SU-DHL-6 (cell line): ENCODE measurements around the gene FHOD3.

Experiments
- H2AFZ ChIP-seq: fragments of 200-600 bp; sonication (generic); 2 replicates; pipeline ENCODE4 v1.6.1; 2014; ENCODE audit warnings: low read depth, mild to moderate bottlenecking, moderate library complexity, mixed read lengths, antibody characterized with exemption, low read length; ENCODE audit not compliant: severe bottlenecking
- H3F3A ChIP-seq: fragments of 200-600 bp; shearing (Covaris generic); 2 replicates; pipeline ENCODE4 v1.6.0; 2016; ENCODE audit warnings: antibody characterized with exemption, mild to moderate bottlenecking; ENCODE audit not compliant: insufficient read depth
- H3K27ac ChIP-seq: fragments of 200-600 bp; sonication (generic); 2 replicates; pipeline ENCODE4 v1.5.1; 2016; ENCODE audit warnings: low read depth, mild to moderate bottlenecking, low read length, moderate library complexity, mixed read lengths
- H3K27me3 ChIP-seq: fragments of 200-600 bp; sonication (generic), shearing (Covaris generic); 2 replicates; pipeline ENCODE4 v1.6.0; 2014; ENCODE audit warnings: mild to moderate bottlenecking, low read length
- H3K36me3 ChIP-seq: fragments of 200-600 bp; sonication (generic); 2 replicates; pipeline ENCODE4 v1.6.1; 2014; ENCODE audit warnings: mild to moderate bottlenecking, low read length, mixed read lengths
- H3K4me2 ChIP-seq: fragments of 300-600, 200-600 bp; shearing (Covaris generic), sonication (generic); 2 replicates; pipeline ENCODE4 v1.6.0; 2014; ENCODE audit warnings: low read length, low read depth, mild to moderate bottlenecking; ENCODE audit not compliant: poor library complexity, severe bottlenecking
- H3K4me3 ChIP-seq: fragments of 200-600 bp; sonication (generic); 2 replicates; pipeline ENCODE4 v1.5.1; 2014; ENCODE audit warnings: antibody characterized with exemption, low read length, mild to moderate bottlenecking, mixed read lengths; ENCODE audit not compliant: insufficient read depth, poor library complexity, severe bottlenecking
- H3K79me2 ChIP-seq: fragments of 200-600 bp; sonication (generic); 2 replicates; pipeline ENCODE4 v1.6.1; 2014; ENCODE audit warnings: mild to moderate bottlenecking, low read length, moderate library complexity; ENCODE audit not compliant: insufficient read depth
- H3K9ac ChIP-seq: fragments of 200-600 bp; sonication (generic); 2 replicates; pipeline ENCODE4 v1.7.0; 2014; ENCODE audit warnings: mild to moderate bottlenecking, low read length
- H3K9me2 ChIP-seq: fragments of 200-600 bp; sonication (generic); replicated peaks from 2 replicates; pipeline ENCODE4 v1.6.1; 2014; ENCODE audit warnings: low read length; ENCODE audit not compliant: insufficient read depth
- H3K9me3 ChIP-seq: fragments of 200-600 bp; sonication (generic); 2 replicates; pipeline ENCODE4 v1.6.1; 2014; ENCODE audit warnings: low read length, mixed read lengths; ENCODE audit not compliant: insufficient read depth
- H4K20me1 ChIP-seq: fragments of 200-600 bp; sonication (generic); 2 replicates; pipeline ENCODE4 v1.6.1; 2014; ENCODE audit warnings: low read depth, mild to moderate bottlenecking, antibody characterized with exemption, low read length, moderate library complexity, mixed read lengths
- CTCF ChIP-seq: fragments of 200-600 bp; sonication (generic); IDR thresholded peaks from one replicate; pipeline ENCODE4 v1.5.1; 2017; ENCODE audit warnings: antibody characterized with exemption, mild to moderate bottlenecking, low read length, moderate library complexity; ENCODE audit not compliant: insufficient read depth, poor library complexity, severe bottlenecking
- EZH2phosphoT487 ChIP-seq: fragments of 200-600 bp; sonication (generic), shearing (Covaris generic); conservative IDR thresholded peaks from 2 replicates; pipeline ENCODE4 v1.6.1; 2018; ENCODE audit warnings: mild to moderate bottlenecking, antibody characterized with exemption, low read length, moderate library complexity, mixed read lengths

Gene FHOD3

DNA sequence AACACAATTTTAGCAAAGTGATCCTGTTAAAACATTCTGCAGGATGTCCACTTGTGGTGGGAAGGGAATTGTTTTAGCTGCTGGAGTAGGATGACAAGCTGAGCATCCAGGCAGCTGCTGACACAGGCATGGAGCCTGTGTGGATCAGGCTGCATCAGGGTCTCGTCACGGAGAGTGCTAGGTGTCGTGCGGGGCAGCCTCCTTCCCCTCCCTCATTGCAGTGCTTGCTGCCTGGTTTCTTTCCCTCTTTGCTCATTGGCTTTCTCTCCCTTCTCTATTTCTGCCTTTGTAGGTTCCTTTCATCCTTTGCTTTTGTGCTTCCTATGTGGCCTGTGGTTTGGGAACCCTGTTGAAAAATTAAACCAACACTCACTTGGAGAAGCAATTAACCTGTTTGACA lies 358.4 kb downstream of the FHOD3 start:
- Histone ChIP-seq H3K4me3 (no peak overlapping the region), H3K9me3 (no peaks in the 10 kb centered on the region), H3K79me2 (no peaks in the 10 kb centered on the region), H3K27ac (no peak overlapping the region), H3K9me2 (no peaks in the 10 kb centered on the region), H4K20me1 (no peaks in the 10 kb centered on the region), H3K9ac (no peak overlapping the region), H3F3A (no peaks in the 10 kb centered on the region), H2AFZ (no peak overlapping the region), H3K4me2 (no peak overlapping the region), H3K36me3 (no peaks in the 10 kb centered on the region), H3K27me3 (no peaks in the 10 kb centered on the region)
- TF ChIP-seq EZH2phosphoT487 (no peak), CTCF (no peak)

DNA sequence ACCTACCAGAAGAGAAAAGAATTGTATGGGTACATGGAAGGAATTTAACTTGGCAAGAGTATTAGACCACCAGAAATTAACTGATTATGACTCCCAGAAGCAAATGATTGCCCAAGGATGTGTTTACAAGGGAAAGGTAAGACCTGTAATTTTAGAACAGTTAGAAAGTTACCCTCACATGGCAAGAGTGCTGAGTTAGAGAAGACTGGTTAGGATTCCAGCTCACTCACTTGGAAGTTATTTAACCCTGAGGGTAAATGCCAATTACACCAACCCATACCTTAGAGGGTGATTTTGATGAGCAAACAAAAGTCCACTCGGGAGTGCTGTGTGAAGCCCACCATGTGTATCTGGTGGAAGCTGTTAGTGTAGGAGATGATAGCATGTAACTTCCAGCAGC lies 361.1 kb downstream of the FHOD3 start:
- Histone ChIP-seq H4K20me1 (no peaks in the 10 kb centered on the region), H3K36me3 (no peaks in the 10 kb centered on the region)
- no peak for TF ChIP-seq EZH2phosphoT487
- TF ChIP-seq CTCF, result no peak

GRCh38 chr18:36660311-36660710 lies 362.8 kb downstream of the FHOD3 start:
- Histone ChIP-seq H3K27me3 (no peaks in the 10 kb centered on the region), H3K27ac (no peak overlapping the region), H3K36me3 (no peaks in the 10 kb centered on the region), H2AFZ (no peak overlapping the region), H3F3A (no peaks in the 10 kb centered on the region), H3K9me2 (no peaks in the 10 kb centered on the region), H4K20me1 (no peaks in the 10 kb centered on the region), H3K79me2 (no peaks in the 10 kb centered on the region), H3K9ac (no peak overlapping the region), H3K9me3 (no peaks in the 10 kb centered on the region), H3K4me3 (no peak overlapping the region), H3K4me2 (no peak overlapping the region)
- TF ChIP-seq EZH2phosphoT487, result no peak
- TF ChIP-seq CTCF, result no peak

More for the DNA sequence above, 361.1 kb downstream of the FHOD3 start:
- Histone ChIP-seq H3K4me3 (no peak overlapping the region), H3F3A (no peaks in the 10 kb centered on the region), H3K9me3 (no peaks in the 10 kb centered on the region), H3K27me3 (no peaks in the 10 kb centered on the region), H3K27ac (no peak overlapping the region), H2AFZ (no peak overlapping the region), H3K79me2 (no peaks in the 10 kb centered on the region), H3K9me2 (no peaks in the 10 kb centered on the region), H3K4me2 (no peak overlapping the region), H3K9ac (no peak overlapping the region)

DNA sequence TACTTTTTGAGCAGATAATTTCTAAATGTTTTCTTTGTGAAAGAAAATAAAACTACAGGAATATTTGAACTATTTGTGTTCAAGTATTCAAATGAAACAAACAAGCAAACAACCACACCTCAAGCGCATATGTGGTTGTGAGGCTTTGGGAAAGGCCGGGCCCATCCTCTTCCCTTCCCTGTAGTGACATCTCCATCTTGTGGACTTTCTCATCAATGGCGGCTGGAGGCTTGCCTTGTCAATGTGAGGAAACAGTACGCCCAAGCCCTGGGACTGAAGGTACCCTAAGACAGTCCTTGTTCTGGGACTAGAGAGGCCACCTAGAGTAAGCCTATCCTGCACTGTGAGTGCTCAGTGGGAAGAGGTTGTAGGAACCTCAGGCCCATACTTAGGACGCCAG lies 364.5 kb downstream of the FHOD3 start:
- Histone ChIP-seq H4K20me1 (no peaks in the 10 kb centered on the region), H3K4me3 (no peak overlapping the region), H3K27ac (no peak overlapping the region), H3K9ac (no peak overlapping the region), H3K9me2 (no peaks in the 10 kb centered on the region), H3K36me3 (no peaks in the 10 kb centered on the region), H2AFZ (no peak overlapping the region), H3K79me2 (no peaks in the 10 kb centered on the region), H3K27me3 (no peaks in the 10 kb centered on the region), H3K4me2 (no peak overlapping the region), H3F3A (no peaks in the 10 kb centered on the region), H3K9me3 (no peaks in the 10 kb centered on the region)
- TF ChIP-seq CTCF (no peak), EZH2phosphoT487 (no peak)
